HG03354 (cell line): ENCODE results near the gene SH3TC2.

Experiments used
- ATAC-seq: cut with Tn5 transposase; IDR thresholded peaks from one replicate; pipeline ENCODE4 v1.9.1; 2021; ENCODE audit warnings: mild to moderate bottlenecking; ENCODE audit not compliant: unreplicated experiment, poor library complexity, severe bottlenecking

The SH3TC2 gene

DNA sequence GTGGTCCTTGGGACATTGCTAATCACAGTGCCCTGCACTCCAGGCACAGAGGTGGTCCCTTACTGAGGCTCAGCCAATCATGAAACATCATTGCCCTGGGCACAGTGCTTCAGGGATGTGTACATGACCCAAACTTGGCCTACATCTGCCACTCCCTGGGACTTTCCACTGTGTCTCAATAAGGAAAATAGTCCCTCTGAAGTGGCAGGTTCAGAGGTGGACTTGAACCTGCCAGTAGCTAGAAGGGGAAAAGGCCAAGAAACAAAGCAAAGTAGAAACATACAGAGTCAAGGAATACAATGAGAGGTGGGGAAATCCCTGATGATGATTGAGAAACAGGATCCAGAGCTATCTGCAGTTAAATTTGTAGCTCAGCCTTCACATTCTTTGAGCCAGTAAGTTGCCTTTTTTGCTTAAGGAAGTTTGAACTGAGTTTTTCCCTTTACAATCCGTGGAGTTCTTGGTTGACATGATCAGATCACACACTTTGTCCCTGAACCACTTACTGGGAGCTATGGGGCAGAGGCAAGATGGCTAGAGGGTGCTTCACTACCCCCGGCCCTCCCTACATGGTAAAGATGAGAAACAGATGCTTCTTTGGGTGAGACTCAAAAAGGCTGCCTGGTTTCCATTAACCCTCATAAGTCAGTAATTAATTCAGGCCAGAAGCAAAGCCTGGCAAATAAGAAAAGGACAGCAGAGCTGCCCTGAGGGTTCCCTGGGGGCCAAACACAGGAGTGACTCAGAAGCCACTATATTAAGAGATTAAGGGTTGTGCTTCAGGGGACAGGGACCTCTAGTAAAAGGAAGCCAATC, 57.6 kb downstream of the SH3TC2 start:
- no peak for ATAC-seq

DNA sequence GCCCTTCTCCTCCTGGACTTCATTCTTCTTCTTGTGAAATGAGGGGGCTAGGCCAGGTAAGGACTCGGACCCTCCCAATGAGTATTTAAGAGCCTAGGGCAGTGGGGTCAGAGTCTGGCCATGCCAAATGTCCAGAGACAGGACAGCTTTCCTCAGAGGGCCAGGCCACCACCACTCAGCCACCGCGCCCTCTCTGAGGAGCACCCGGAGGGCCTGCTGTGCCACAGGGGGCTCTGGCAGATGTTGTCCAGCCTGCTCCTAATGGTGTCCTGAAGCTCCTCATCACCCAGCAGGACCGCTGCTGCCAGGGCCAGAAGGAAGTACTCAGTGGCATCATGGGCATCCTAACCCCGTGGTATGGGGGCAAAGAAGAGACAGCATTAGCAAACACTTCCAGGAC, 58.3 kb downstream of the SH3TC2 start:
- no peak for ATAC-seq

DNA sequence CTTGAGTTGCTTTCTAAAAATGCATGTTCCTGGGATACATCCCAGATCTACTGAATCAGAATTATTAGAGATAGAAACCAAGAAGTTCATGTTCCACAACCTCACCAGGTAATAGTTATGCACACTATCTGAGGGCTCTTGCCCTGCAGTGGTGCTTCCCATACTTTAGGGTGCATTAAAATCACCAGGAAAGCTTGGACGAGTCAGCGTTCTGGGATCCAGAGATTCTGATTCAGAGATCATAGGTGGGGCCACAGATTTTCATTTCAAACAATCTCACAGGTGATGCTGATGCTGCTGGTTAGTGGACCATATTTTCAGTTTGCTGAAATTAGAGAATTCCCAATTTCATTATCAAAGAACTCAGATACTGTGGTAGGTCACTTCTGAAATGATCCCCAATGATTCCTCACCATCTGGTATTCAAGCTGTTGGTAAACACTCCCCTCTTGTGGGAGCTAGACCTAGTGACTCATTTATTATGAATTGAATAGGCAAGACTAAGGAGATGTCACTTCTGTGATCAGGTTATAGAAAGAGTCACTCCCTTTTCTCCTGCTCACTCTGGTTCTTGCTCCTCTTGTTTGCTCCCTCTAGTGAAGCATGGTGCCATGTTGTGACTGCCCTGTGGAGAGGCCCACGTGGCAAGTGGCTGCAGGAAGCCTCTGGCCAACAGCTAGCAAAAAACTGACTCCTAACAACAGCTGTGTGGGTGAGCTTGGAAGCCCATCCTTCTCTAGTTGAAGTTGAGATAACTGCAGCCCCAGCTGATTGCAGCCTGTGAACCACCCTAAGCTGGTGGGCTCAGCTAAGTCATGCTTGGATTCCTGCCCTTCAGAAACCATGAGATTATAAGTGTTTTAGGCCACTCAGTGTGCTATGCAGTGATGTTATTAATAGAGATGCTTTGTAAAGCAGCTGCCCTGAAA, 59.8 kb downstream of the SH3TC2 start:
- no peak for ATAC-seq

DNA sequence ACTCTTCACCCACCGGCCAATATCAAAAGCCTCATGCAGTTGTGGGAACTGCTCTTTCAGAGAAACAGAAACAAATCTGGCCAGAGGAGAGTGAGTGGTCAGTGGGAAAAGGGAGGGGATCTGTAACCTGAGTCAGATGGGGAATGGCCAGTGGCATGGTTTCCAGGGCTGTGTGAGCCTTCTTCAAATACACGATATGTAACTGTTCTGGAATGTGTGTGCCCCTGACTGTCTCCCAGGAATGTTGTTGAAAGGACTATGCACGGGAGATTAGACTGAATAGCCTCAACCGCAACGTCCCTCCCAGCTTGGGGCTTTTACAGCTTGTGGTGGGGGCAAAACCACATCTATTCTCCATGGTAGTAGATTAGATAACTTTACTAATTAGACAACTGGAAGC, 60.8 kb downstream of the SH3TC2 start:
- ATAC-seq, result no peak

DNA sequence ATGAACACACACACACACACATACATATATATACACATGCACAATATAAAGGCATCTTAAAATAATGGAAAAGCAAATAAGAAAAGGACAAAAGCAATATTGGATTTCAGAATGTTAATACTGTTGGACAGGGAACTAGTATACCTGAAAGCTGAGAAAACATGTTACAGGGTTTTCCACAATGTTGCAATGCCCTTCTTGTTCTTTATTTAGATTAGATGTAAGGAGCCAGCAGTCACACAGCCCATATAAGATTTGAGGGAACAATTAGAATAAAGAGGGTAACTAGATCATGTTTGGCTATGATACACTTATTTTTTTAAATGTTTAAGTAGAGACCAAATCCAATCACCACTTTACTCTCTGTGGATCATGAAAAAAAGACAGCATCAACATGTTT, 61.7 kb downstream of the SH3TC2 start:
- ATAC-seq, result no peak

DNA sequence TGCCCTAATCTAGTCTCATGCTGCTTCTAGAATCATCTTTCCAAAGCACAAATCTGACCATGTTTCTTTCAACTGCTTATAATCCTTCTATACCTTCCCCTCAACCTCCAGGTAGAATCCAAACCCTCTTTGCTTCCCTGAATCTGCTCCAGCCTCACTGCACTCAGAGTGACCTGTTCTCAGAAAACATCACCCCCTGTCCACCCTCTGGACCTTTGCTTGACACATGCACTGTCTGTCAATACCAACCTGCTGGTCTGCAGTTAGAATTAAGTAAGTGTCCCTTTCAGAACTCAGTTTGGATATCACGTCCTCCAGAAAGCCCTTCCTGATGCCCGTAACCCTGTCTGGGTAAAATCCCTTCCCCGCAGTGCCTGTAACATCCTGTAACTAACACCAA, 63.1 kb downstream of the SH3TC2 start:
- ATAC-seq, result no peak

DNA sequence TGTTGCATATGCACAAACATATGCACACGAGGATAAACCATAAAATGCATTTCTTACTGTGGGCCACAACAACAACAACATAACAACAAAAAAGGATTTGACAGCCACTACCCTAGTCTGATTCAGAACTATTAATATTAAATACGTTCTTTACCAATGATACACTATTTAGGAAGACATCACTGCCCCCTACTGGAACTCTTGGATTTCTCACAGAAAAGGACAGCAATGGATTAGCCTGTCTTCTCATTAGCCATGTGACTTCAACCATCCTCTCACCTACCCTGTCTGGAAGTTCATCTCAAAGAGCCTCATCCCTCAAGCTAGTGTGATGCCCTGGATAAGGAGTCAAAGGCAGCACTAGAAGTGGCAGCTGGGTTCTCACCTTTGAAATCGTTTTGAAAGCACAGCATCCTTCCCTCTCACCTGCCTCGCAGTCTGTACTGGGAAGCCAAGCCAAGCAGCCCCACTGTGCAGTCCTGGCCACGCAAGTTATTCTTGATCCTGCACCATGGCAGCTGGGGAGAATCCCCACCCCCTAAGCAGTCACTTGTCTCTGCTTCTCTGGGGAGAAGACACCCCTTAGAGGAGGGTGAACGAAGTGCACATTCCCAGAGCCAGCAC, 64.6 kb downstream of the SH3TC2 start:
- ATAC-seq, result peak; percentile 81

DNA sequence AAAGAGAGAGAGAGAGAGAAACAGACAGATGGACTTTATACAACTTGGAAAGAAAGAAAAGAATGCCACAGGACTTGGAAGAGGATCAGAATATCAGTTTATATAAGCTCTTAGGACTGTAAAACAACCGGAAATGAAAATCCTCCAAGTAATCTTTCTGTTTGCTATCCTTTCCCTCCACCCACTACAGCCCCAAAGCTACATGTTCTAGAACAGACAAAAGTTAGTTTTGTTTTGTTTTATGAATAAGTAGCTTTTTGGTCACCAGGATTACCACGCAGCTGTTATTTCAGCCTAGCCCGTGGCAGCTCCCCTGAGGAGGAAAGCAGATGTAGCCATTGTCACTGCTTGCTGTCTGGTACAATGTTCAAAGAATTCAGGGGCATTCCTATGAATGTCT, 66.6 kb downstream of the SH3TC2 start:
- no peak for ATAC-seq

DNA sequence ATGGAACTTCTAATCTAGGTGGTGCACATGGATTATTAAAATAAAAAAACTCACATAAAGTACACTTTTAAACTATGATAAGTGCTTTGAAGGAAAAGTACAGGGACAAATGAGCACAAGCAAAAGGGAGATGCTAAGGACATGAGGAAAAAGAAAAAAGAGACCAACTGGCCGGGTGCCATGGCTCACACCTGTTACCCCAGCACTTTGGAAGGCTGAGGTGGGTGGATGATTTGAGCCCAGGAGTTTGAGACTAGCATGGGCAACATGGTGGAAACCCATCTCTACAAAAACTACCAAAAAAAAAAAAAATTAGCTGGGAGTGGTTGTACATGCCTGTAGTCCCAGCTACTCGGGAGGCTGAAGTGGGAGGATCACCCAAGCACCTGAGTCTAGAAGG, 67.1 kb downstream of the SH3TC2 start:
- no peak for ATAC-seq

DNA sequence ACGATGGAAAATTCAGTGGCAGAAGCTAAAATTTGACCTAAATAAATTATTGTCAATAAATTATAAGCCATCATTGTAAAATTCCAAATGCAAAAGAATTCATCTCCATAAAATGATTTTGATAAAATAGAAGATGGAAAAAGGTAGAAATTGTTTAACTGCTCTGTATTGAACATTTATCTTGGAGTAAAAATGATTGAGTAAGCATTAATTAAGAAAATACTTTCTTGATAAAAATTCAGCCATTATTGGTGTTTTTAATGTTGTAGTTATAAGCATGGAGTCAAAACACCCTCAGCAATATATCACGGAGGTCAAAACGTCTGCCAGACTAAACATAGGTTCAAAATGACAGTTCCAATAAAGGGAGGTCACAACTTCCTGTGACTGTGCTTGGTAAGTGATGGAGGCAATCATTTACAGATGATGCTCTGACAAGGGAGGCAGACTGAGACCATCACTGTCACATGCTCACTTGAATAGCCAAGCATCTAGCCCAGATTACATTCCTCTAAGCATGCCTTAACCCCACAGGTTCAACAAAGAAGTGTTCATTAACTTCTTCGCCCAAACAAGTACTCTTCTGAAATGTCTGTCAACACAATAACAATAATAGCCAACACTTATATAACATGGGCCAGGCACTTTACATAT, 69.5 kb downstream of the SH3TC2 start:
- ATAC-seq, result peak; percentile 61

DNA sequence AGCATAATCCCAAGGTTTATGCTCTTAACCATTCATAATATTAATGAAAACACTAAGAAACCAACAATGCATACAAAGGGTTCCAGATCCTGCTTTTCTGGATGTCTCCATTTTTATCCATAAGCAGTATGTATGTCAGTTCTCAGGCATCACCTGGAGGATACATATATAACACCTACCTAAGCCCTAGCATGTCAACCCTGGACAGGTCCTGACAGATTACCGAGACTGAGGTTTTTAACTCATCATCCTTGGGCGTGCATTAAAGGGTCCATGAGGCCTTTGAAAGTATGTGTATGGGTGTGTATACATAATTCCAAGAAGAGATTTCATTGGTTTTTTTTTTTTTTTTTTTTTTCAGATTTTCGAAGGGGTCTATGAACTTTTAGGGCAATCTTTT, 70.6 kb downstream of the SH3TC2 start:
- ATAC-seq, result no peak

DNA sequence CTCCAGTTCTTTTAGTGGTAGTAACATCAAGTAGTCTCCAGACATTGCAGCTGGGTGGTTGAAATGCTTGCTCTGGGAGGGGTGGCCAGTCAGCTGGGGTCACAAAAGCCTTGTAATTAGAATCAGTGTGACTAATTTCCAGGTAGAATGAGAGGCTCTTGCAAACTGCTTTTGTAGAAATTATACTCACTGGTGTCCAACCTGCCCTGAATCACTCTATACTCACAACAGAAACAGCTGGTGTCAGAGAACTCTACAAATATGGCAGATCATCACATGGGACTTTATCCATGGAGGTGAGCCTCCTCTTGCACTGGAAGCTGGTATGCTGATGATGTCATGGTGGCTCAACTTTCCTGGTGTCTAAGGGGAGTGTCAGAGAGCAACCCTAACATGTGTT, 71.3 kb downstream of the SH3TC2 start:
- no peak for ATAC-seq

DNA sequence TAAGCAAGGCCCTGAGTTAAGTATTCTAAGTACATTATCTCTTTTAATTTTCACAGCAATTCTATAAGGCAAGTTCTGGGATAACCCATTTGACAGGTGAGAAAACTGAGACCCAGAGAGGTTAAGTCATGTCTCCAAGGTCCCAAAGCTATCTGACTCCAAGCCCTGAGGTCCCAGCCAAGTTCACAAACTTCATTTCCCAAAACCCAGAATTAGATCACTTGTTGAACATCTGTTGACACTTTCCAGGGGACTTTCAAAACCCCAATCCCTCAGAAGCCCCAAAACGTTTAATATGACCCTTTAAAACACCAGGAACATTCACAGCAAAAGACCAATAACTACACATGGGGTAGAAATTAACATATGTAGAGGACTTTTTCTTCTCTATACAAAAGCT, 72.0 kb downstream of the SH3TC2 start:
- ATAC-seq, result no peak

DNA sequence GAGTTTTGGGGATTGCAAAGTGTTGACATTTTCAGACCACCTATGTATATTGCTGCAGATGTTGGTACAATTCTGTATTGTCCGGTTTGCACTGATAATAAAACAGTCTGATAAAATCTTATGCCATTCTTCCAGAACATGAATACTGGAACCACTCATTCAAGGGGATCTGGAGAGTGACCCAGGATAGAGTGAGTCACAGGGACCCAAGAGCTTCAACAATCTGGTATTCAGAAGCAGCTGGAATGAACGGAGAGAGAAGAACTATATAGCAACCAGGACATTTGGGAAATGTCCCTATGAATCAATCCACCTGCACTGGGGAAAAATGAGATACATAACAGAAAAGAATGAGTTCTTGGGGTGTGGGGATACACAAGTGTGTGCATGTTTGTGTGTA, 73.3 kb downstream of the SH3TC2 start:
- ATAC-seq, result no peak

DNA sequence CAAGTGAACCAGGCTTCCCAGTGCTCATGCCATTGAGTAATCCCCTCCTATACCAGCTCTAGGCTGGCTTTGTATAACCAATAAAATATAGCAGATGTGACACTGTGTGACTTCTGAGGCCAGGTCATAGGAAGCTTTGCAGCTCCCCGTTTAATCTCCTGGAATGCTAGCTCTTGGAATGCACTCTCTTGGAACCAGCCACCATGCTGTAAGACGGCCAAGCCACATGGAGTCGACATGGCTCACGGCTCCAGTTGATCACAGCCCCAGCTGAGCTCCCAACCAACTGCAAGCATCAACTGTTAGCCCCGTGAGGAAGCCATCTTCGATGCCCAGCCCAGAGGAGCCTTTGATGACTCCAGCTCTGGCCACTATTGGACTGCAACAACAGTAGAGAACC, 74.5 kb downstream of the SH3TC2 start:
- ATAC-seq, result no peak

DNA sequence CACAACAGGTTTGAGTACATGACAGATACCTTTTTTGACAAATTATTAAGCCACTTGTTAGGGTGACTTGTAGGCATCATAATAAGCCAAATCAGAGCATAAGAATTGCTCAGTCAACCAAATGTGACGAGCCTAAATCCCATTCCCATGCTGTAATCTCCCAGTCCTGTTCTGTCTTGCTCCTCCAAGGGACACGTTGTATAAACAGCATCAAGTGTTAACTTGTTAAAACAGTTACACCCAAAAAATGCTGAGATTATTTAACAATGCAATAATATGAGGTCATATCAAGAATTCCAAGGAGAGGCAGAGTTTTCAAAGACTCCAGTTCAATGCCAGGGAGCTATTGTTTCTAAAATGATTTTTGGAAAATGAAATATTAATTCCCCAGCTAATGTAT, 76.2 kb downstream of the SH3TC2 start:
- no peak for ATAC-seq

DNA sequence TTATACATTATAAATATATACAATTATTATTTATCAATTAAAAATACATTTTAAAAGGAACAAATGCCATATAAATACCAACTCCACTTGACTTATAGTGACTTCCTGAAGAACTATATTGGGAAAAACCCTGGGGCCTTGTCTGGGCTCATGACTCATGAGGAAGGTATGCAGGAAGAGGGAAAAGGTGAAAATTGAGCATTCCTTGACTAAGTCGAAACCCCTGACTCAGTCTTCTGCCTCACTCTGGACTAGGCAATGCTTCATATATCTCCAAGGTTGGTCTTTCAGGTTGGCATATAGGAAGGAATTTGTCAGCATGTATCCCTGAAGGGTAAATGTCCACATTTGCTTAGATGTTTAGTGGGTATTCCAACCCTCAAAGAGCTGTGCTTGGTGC, 78.5 kb downstream of the SH3TC2 start:
- ATAC-seq, result no peak

DNA sequence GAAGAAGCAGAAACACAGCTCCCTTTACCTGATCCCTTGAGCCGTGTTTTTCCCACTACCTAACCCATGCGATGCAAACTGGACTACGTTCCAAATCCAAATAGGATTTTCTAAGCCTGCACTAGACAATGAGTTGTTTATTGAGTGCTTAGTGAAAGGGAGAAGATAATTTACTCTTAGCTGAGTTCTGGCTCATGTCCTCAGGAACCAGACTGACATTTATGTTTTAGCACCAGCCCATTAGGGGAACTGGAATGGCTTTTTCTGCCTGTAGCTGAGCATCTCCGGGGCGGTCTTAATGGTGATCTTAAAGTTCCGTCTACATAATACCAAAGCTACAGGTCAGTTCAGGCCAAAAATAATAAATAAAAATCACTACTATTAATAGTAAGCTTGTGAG, 81.5 kb downstream of the SH3TC2 start:
- no peak for ATAC-seq

DNA sequence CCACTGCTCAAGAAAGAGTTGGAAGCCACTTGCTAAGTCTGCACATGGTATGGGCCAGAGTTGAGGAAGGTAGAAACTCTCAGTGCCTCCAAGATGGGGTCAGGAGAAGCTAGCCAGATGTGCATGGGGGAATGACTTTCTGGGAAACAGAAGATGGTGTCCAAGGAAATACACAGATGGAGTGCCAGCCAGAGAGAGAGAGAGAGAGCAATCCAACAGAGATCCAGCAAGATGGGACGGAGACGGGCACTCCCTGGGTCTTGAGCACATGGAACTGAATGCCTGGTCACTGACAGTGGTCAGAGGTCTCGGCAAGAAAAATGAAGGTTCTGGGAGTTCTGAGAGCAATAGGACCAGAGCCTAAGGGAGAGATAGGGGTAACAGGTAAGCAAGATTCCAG, 82.1 kb downstream of the SH3TC2 start:
- no peak for ATAC-seq

DNA sequence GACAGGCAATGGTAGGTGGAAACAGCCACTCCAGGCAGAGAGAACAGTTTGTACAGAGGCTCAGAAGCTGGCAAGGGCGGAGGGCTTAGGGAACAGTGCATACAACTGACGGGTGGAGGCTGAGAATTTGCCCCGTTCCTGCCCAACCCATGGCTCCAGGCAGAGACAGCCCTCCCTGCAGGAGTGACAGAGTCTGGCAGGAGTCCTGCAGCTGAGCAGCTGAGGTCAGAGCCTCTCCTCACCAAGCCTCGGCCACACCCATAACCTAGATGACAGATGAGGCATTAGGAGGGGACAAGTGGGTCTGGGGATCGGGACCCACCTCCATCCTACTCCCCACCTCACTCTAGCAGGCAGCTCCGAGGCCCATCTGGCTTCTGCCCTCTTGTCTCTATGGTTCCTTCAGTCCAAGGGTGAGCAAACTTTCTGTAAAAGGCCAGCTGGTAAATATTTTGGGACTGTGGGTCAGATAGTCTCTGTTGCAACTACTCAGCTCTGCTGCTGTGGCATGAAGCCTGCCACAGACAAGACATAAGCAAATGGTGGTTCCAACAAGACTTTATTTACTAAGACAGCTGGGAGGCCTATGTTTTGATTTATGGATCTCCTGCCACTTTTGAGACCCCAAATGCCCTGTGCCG, 83.7 kb downstream of the SH3TC2 start:
- no peak for ATAC-seq
